Small intestine (tissue), 16 donors: ENCODE results near the gene NFIB. TPM values are rescaled to one million over a fixed set of nuclear protein-coding genes. Genes with fewer than 3 reads are reported as not detected.

Experiments used
- DNase-seq, 2 donors: peaks; one replicate each; pipeline versions ENCODE4 v3.0.0 to v3.0.0-alpha.2; 2013
- FAIRE-seq: peaks from 2 replicates; lab custom pipeline; 2012; peaks lifted over from hg19 to GRCh38; lab: Jason Lieb, UNC
- H3K27ac ChIP-seq, 3 donors: one replicate each; pipeline ENCODE4 v1.5.1; 2013; ENCODE audit warnings: low read length in 2 of 3, mild to moderate bottlenecking in 2 of 3, control low read depth in 1 of 3, inconsistent platforms in 1 of 3, low read depth in 1 of 3, moderate library complexity in 1 of 3
- H3K27me3 ChIP-seq, 3 donors: one replicate each; pipeline ENCODE4 v1.6.1; 2013; ENCODE audit warnings: low read length in 3 of 3, inconsistent platforms in 1 of 3; ENCODE audit not compliant: control insufficient read depth in 3 of 3, insufficient read depth in 3 of 3
- H3K36me3 ChIP-seq, 3 donors: one replicate each; pipeline ENCODE4 v1.6.1; 2013; ENCODE audit warnings: low read length in 3 of 3, inconsistent platforms in 1 of 3, low read depth in 1 of 3, mild to moderate bottlenecking in 1 of 3, moderate library complexity in 1 of 3; ENCODE audit not compliant: control insufficient read depth in 3 of 3, insufficient read depth in 2 of 3
- H3K4me1 ChIP-seq, 3 donors: one replicate each; pipeline ENCODE4 v1.6.1; 2013; ENCODE audit warnings: low read length in 2 of 3, inconsistent platforms in 1 of 3, low read depth in 1 of 3, mild to moderate bottlenecking in 1 of 3, moderate library complexity in 1 of 3; ENCODE audit not compliant: control insufficient read depth in 3 of 3, insufficient read depth in 2 of 3
- H3K4me3 ChIP-seq, 3 donors: one replicate each; pipeline ENCODE4 v1.5.1; 2013; ENCODE audit warnings: low read length in 3 of 3, control low read depth in 1 of 3, inconsistent platforms in 1 of 3, low read depth in 1 of 3, mild to moderate bottlenecking in 1 of 3, moderate library complexity in 1 of 3
- H3K9me3 ChIP-seq, 2 donors: one replicate each; pipeline ENCODE4 v1.6.1; 2013; ENCODE audit warnings: low read depth in 1 of 2, low read length in 1 of 2; ENCODE audit not compliant: control insufficient read depth in 2 of 2, insufficient read depth in 1 of 2
- WGBS, 3 donors: extraction: QIAGEN DNeasy Blood & Tissue Kit; methylation state at CpG; one replicate each; pipeline ENCODE4 v1.1.7; 2013; 5-methylcytosine and 5-hydroxymethylcytosine counted together
- long read RNA-seq, 10 donors: transcript quantifications; one replicate each; lab custom pipeline, GENCODE V29; 2026
- polyA plus RNA-seq, 4 donors: library from polyadenylated mRNA; stranded (reverse) in 3 of 4; unstranded in 1 of 4; fragments of 200-250 nt in 3 of 4; fragments of 120-200 nt in 1 of 4; gene quantifications; one replicate each; pipeline versions ENCODE4 v1.2.1 to v1.2.3, GENCODE V29; 2013
- donor health status: healthy with polysubstance abuse.
- donor health status: control.
- donor health status: control.
- donor health status: Bipolar disorder and iron deficiency.
- donor health status: healthy.

Gene NFIB
- polyA plus RNA-seq, result 10 to 100 TPM in 2 of 4 donors, 1 to 10 TPM in 2; 5.1 to 15.9 (median 9.5) TPM
- long read RNA-seq, donor 1, full-length matches to known transcripts, result 1 of 1 reads
- long read RNA-seq, donor 1, partial matches to known transcripts, result 0 of 1 reads
- long read RNA-seq, donor 1, other reads (novel, unspliced or antisense), result 0 of 1 reads
- long read RNA-seq, donor 2, result 0 reads
- long read RNA-seq, donor 3, result 0 reads
- long read RNA-seq, donor 4, full-length matches to known transcripts, result 1 of 1 reads
- long read RNA-seq, donor 4, partial matches to known transcripts, result 0 of 1 reads
- long read RNA-seq, donor 4, other reads (novel, unspliced or antisense), result 0 of 1 reads
- long read RNA-seq, donor 5, result 0 reads
- long read RNA-seq, donor 6, partial matches to known transcripts, result 0 of 1 reads
- long read RNA-seq, donor 6, other reads (novel, unspliced or antisense), result 0 of 1 reads
- long read RNA-seq, donor 7, full-length matches to known transcripts, result 11 of 16 reads
- long read RNA-seq, donor 7, partial matches to known transcripts, result 5 of 16 reads
- long read RNA-seq, donor 7, other reads (novel, unspliced or antisense), result 0 of 16 reads
- long read RNA-seq, donor 8, full-length matches to known transcripts, result 1 of 1 reads
- long read RNA-seq, donor 8, partial matches to known transcripts, result 0 of 1 reads
- long read RNA-seq, donor 8, other reads (novel, unspliced or antisense), result 0 of 1 reads
- long read RNA-seq, donor 9, full-length matches to known transcripts, result 1 of 1 reads
- long read RNA-seq, donor 9, partial matches to known transcripts, result 0 of 1 reads
- long read RNA-seq, donor 9, other reads (novel, unspliced or antisense), result 0 of 1 reads
- long read RNA-seq, donor 10, result 0 reads

DNA sequence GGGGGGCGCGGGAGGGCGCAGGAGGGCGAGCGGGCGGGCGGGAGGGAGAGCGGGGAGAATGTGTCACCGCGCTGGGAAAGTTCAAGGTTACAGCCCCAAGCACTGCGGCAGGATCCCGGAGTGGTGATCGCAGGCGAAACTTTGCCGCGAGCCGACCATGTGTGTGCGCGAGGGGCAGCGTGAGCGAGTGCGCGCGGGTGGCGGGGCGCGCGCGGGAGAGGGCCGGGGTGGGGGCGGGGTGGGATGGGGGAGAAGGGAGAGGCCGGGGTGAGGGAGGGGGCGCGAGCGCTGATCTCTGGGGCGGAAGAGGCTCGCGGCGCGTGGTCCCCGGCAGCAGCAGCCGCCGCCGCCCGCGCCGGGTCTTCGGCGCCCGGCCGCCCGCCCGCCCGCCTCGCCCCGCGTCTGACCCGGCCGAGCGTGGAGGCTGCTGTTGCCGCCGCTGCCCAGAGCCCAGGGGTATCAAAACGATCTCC, at the start of gene NFIB:
Gene NFIB (minus strand): TSS at position 191 of the 473 bp plus-strand sequence. CDS start 630 bp downstream, outside the sequence.
- FAIRE-seq (no peak), DNase-seq (peak in 1 of 2 donors; percentile 43)
- H3K27me3 ChIP-seq, result peaks cover 0 to 33% (median 2%) of the 10 kb centered on the region in 3 donors
- H3K27ac ChIP-seq, result peak within 1 kb of the TSS; percentile 87 to 97 (median 89)
- 1 to 2% (median 1%) methylated on average over 29 to 62 of the region's 63 CpGs for whole genome bisulfite sequencing, 3 donors
- no peaks in the 10 kb centered on the region for H3K36me3 ChIP-seq
- H3K9me3 ChIP-seq, result no peaks in the 10 kb centered on the region
- peak within 1 kb of the TSS; percentile 62 to 92 (median 79) for H3K4me3 ChIP-seq
- H3K4me1 ChIP-seq, result peaks cover 0 to 17% (median 2%) of the 10 kb centered on the region in 3 donors

DNA sequence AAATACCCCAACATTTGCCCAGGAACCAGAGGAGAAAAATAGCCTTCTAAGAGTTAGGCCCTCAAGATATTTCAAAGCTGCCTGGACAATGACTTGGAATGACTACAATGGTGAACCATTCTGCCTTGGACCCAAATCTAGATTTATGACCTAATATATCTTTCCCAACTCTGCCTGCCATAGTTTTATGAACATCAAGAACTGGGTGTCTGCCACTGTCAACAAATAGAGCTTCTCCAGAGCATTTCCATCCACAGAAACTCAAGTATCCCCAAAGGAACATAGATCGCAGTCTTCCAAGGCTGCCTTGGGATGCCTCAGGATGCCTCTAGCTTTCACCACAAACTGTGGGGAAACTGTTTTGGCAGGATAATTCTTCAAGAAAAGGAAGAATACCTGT, 48.2 kb upstream of the NFIB start:
- WGBS, 3 donors, result 82 to 92% (median 84%) methylated on average over 1 of the region's 1 CpG
- no peaks in the 10 kb centered on the region for H3K4me1 ChIP-seq
- FAIRE-seq (no peak), DNase-seq (no peak)
- peak overlapping the region in 1 of 3 donors; percentile 11 for H3K27ac ChIP-seq
- no peak overlapping the region for H3K4me3 ChIP-seq
- H3K36me3 ChIP-seq, result no peaks in the 10 kb centered on the region
- H3K27me3 ChIP-seq, result no peaks in the 10 kb centered on the region
- H3K9me3 ChIP-seq, result no peaks in the 10 kb centered on the region

DNA sequence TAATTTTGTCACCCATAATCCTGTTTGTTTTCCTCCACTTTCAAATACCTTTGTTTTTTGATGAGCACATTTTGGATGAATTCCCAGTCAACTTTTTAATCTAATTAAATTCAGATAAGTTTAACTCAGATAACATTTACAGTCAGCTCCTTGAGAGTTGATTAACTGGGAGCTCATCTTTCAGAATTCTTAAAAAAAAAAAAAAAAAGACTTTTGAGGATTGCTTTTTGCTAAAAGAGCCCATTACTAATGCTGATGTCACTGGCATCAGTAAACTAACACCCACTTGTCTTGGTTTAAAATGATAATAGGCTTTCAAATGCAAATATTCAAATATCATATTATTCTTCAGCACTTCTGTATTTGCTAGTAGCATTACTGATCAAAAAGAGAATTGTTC, 47.1 kb upstream of the NFIB start:
- Histone ChIP-seq H3K4me1 (no peaks in the 10 kb centered on the region), H3K36me3 (no peaks in the 10 kb centered on the region), H3K27ac (no peak overlapping the region), H3K9me3 (no peaks in the 10 kb centered on the region), H3K4me3 (no peak overlapping the region), H3K27me3 (no peaks in the 10 kb centered on the region)
- FAIRE-seq (no peak), DNase-seq (no peak)

GRCh38 chr9:14358523-14358922, 44.6 kb upstream of the NFIB start:
- FAIRE-seq (no peak), DNase-seq (no peak)
- H3K4me1 ChIP-seq, result no peaks in the 10 kb centered on the region
- no peak overlapping the region for H3K4me3 ChIP-seq
- no peaks in the 10 kb centered on the region for H3K36me3 ChIP-seq
- no peaks in the 10 kb centered on the region for H3K9me3 ChIP-seq
- H3K27ac ChIP-seq, result no peak overlapping the region
- WGBS, 3 donors, result 78 to 80% (median 79%) methylated on average over 2 of the region's 2 CpGs
- H3K27me3 ChIP-seq, result peaks cover 0 to 13% (median 2%) of the 10 kb centered on the region in 3 donors

- 71 to 78% (median 77%) methylated on average over 7 of the region's 7 CpGs for WGBS, 3 donors
- Histone ChIP-seq H3K27ac (no peak overlapping the region), H3K27me3 (peaks cover 0 to 19% (median 2%) of the 10 kb centered on the region in 3 donors), H3K4me3 (no peak overlapping the region), H3K9me3 (no peaks in the 10 kb centered on the region), H3K36me3 (no peaks in the 10 kb centered on the region), H3K4me1 (peaks cover 0 to 2% (median 0%) of the 10 kb centered on the region in 3 donors)
- FAIRE-seq (no peak), DNase-seq (no peak)
Observed at GRCh38 chr9:14356351-14357265, 42.7 kb upstream of the NFIB start.

- FAIRE-seq (no peak), DNase-seq (no peak)
- Histone ChIP-seq H3K9me3 (no peaks in the 10 kb centered on the region), H3K4me1 (peaks cover 0 to 11% (median 2%) of the 10 kb centered on the region in 3 donors), H3K27ac (no peak overlapping the region), H3K4me3 (no peak overlapping the region), H3K27me3 (peaks cover 0 to 43% (median 9%) of the 10 kb centered on the region in 3 donors), H3K36me3 (no peaks in the 10 kb centered on the region)
- WGBS, 3 donors, result 78 to 91% (median 89%) methylated on average over 1 of the region's 1 CpG
Observed at GRCh38 chr9:14354201-14354600, 40.3 kb upstream of the NFIB start.

DNA sequence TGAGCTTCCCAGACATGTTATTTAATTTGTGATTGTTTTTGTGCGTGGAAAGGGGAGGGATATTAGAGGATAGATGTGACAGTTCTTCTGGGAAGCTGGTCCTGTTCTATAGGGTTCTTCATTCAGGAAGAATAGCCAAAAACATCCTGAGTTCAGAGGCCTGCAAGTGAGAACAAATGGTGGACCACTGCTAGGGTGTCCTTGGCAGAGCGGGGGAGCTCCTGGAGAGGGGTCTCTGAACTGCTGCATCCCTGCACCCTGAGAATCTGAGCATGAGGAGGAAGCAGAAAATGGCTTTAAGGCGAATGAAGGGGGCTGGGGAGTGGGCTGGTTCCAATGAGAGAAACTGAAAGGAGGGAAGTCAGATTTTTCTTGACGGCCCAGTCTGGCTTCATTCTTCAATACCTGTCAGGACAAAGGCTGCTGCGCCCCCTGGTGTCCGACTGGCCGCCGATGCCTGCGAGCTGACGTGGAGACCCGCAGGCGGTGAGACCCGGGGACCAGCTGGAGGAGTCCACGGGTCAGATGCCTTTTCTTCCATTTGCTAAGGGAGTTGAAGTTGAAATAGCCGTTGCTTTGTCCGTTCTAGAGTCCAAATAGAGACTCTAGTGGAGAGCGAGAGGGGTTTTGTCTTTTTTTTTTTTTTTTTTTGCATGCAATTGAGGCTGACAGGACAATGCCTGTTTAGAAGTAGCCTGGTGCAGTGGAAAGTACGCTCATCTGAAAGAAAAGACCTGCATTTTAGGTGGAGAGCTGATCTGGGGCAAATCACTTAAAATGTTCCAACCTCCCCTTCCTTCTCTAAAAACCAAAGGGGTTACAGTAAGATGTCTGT, 39.5 kb upstream of the NFIB start:
- WGBS, 3 donors, result 14 to 15% (median 15%) methylated on average over 18 of the region's 18 CpGs
- no peak overlapping the region for H3K27ac ChIP-seq
- DNase-seq (peak; percentile 78 to 87), FAIRE-seq (no peak)
- no peaks in the 10 kb centered on the region for H3K9me3 ChIP-seq
- H3K27me3 ChIP-seq, result peaks cover 0 to 51% (median 13%) of the 10 kb centered on the region in 3 donors
- H3K36me3 ChIP-seq, result no peaks in the 10 kb centered on the region
- peaks cover 0 to 18% (median 2%) of the 10 kb centered on the region in 3 donors for H3K4me1 ChIP-seq
- no peak overlapping the region for H3K4me3 ChIP-seq
